Adrenal gland (tissue), 5 donors: Measurements from ENCODE around the gene PRXL2C.

Experiments used
- POLR2A ChIP-seq, 2 donors: fragments of 450-650 bp; IDR thresholded peaks; one replicate each; pipeline ENCODE4 v1.6.1; 2017; ENCODE audit warnings: antibody characterized with exemption in 2 of 2, mild to moderate bottlenecking in 2 of 2, moderate library complexity in 1 of 2
- TF ChIP-seq, protein P1 (sequence below), 6 experiments: fragments of 450-650 bp in 4 of 6; fragments of 200-600 bp in 2 of 6; sonication (generic) in 1 of 6; IDR thresholded peaks; 1 replicate in 5 of 6; 2 replicates in 1 of 6; pipeline versions ENCODE4 v1.5.1 to v1.8.0; 2016 to 2021; ENCODE audit warnings: antibody characterized with exemption in 6 of 6, mild to moderate bottlenecking in 2 of 6, moderate library complexity in 1 of 6
- donor health status: DM: no; HTN: no; CAD: no.

GRCh38 chr9:96621618-96622017, 33.5 kb downstream of the PRXL2C start:
- TF ChIP-seq, protein P1, sequence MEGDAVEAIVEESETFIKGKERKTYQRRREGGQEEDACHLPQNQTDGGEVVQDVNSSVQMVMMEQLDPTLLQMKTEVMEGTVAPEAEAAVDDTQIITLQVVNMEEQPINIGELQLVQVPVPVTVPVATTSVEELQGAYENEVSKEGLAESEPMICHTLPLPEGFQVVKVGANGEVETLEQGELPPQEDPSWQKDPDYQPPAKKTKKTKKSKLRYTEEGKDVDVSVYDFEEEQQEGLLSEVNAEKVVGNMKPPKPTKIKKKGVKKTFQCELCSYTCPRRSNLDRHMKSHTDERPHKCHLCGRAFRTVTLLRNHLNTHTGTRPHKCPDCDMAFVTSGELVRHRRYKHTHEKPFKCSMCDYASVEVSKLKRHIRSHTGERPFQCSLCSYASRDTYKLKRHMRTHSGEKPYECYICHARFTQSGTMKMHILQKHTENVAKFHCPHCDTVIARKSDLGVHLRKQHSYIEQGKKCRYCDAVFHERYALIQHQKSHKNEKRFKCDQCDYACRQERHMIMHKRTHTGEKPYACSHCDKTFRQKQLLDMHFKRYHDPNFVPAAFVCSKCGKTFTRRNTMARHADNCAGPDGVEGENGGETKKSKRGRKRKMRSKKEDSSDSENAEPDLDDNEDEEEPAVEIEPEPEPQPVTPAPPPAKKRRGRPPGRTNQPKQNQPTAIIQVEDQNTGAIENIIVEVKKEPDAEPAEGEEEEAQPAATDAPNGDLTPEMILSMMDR (IDR thresholded peaks at IDR 0.05), result no peak
- TF ChIP-seq POLR2A (IDR thresholded peaks at IDR 0.05), result no peak
